Activated naive CD4-positive, alpha-beta T cell treated with anti-CD3 and anti-CD28 coated beads, Interleukin-2, amount 50 U/mL, for 24 hours (primary cell): ENCODE measurements around the gene KLC1.

Experiments
- H3K27ac Mint-ChIP-seq: one replicate; pipeline ENCODE4 v1.8.0; 2021; ENCODE audit warnings: mild to moderate bottlenecking, mixed read lengths
- H3K27me3 Mint-ChIP-seq: one replicate; pipeline ENCODE4 v1.8.0; 2021; ENCODE audit warnings: mixed read lengths
- H3K36me3 Mint-ChIP-seq: one replicate; pipeline ENCODE4 v1.8.0; 2021; ENCODE audit warnings: mixed read lengths
- H3K4me1 Mint-ChIP-seq: one replicate; pipeline ENCODE4 v1.8.0; 2021; ENCODE audit warnings: mixed read lengths
- H3K4me3 Mint-ChIP-seq: one replicate; pipeline ENCODE4 v1.8.0; 2021; ENCODE audit warnings: mild to moderate bottlenecking, mixed read lengths
- H3K9me3 Mint-ChIP-seq: one replicate; pipeline ENCODE4 v1.8.0; 2021; ENCODE audit warnings: mixed read lengths

Gene KLC1

GRCh38 chr14:103699901-103700752 is 71.1 kb downstream of the KLC1 start:
- Mint-ChIP-seq H3K27ac (no peak overlapping the region), H3K27me3 (no peaks in the 10 kb centered on the region), H3K36me3 (no peaks in the 10 kb centered on the region), H3K9me3 (no peaks in the 10 kb centered on the region), H3K4me3 (no peak overlapping the region), H3K4me1 (peaks cover 4% of the 10 kb centered on the region)

- no peak overlapping the region for H3K4me3 Mint-ChIP-seq
- H3K4me1 Mint-ChIP-seq: peaks cover 4% of the 10 kb centered on the region
- H3K9me3 Mint-ChIP-seq: no peaks in the 10 kb centered on the region
- H3K36me3 Mint-ChIP-seq: no peaks in the 10 kb centered on the region
- H3K27me3 Mint-ChIP-seq: no peaks in the 10 kb centered on the region
- no peak overlapping the region for H3K27ac Mint-ChIP-seq
These were observed 71.9 kb downstream of the KLC1 start for GRCh38 chr14:103700753-103701490.

GRCh38 chr14:103702095-103702494 is 73.1 kb downstream of the KLC1 start:
- no peak overlapping the region for H3K27ac Mint-ChIP-seq
- no peaks in the 10 kb centered on the region for H3K9me3 Mint-ChIP-seq
- H3K4me1 Mint-ChIP-seq: no peaks in the 10 kb centered on the region
- H3K36me3 Mint-ChIP-seq: no peaks in the 10 kb centered on the region
- no peak overlapping the region for H3K4me3 Mint-ChIP-seq
- no peaks in the 10 kb centered on the region for H3K27me3 Mint-ChIP-seq

- H3K27ac Mint-ChIP-seq: peak overlapping the region; percentile 65
- no peaks in the 10 kb centered on the region for H3K27me3 Mint-ChIP-seq
- H3K4me3 Mint-ChIP-seq: no peak overlapping the region
These were observed 73.8 kb downstream of the KLC1 start for GRCh38 chr14:103702497-103703432.

GRCh38 chr14:103703433-103704385 is 74.7 kb downstream of the KLC1 start:
- no peak overlapping the region for H3K27ac Mint-ChIP-seq

More at GRCh38 chr14:103702497-103703432, 73.8 kb downstream of the KLC1 start:
- Mint-ChIP-seq H3K36me3 (no peaks in the 10 kb centered on the region), H3K9me3 (no peaks in the 10 kb centered on the region), H3K4me1 (no peaks in the 10 kb centered on the region)

GRCh38 chr14:103704708-103705107 is 75.7 kb downstream of the KLC1 start:
- no peaks in the 10 kb centered on the region for H3K27me3 Mint-ChIP-seq
- no peaks in the 10 kb centered on the region for H3K9me3 Mint-ChIP-seq
- no peak overlapping the region for H3K4me3 Mint-ChIP-seq
- no peaks in the 10 kb centered on the region for H3K36me3 Mint-ChIP-seq
- H3K4me1 Mint-ChIP-seq: no peaks in the 10 kb centered on the region
- no peak overlapping the region for H3K27ac Mint-ChIP-seq

More at GRCh38 chr14:103703433-103704385, 74.7 kb downstream of the KLC1 start:
- H3K36me3 Mint-ChIP-seq: no peaks in the 10 kb centered on the region
- H3K4me3 Mint-ChIP-seq: no peak overlapping the region
- no peaks in the 10 kb centered on the region for H3K9me3 Mint-ChIP-seq
- H3K4me1 Mint-ChIP-seq: no peaks in the 10 kb centered on the region
- H3K27me3 Mint-ChIP-seq: no peaks in the 10 kb centered on the region

- Mint-ChIP-seq H3K4me1 (no peaks in the 10 kb centered on the region), H3K4me3 (no peak overlapping the region), H3K27me3 (no peaks in the 10 kb centered on the region), H3K27ac (no peak overlapping the region), H3K36me3 (no peaks in the 10 kb centered on the region), H3K9me3 (no peaks in the 10 kb centered on the region)
These were observed 76.1 kb downstream of the KLC1 start for GRCh38 chr14:103705118-103705503.

- Mint-ChIP-seq H3K4me3 (no peak overlapping the region), H3K36me3 (no peaks in the 10 kb centered on the region), H3K27ac (no peak overlapping the region), H3K4me1 (no peaks in the 10 kb centered on the region), H3K9me3 (no peaks in the 10 kb centered on the region), H3K27me3 (no peaks in the 10 kb centered on the region)
These were observed 76.7 kb downstream of the KLC1 start for GRCh38 chr14:103705504-103706284.

- H3K27ac Mint-ChIP-seq: no peak overlapping the region
- H3K36me3 Mint-ChIP-seq: no peaks in the 10 kb centered on the region
- H3K27me3 Mint-ChIP-seq: no peaks in the 10 kb centered on the region
- H3K9me3 Mint-ChIP-seq: no peaks in the 10 kb centered on the region
- peaks cover 7% of the 10 kb centered on the region for H3K4me1 Mint-ChIP-seq
- H3K4me3 Mint-ChIP-seq: no peak overlapping the region
These were observed 77.7 kb downstream of the KLC1 start for GRCh38 chr14:103706551-103707328.

GRCh38 chr14:103707329-103708263 is 78.6 kb downstream of the KLC1 start:
- H3K4me1 Mint-ChIP-seq: peaks cover 7% of the 10 kb centered on the region
- no peaks in the 10 kb centered on the region for H3K9me3 Mint-ChIP-seq
- no peak overlapping the region for H3K27ac Mint-ChIP-seq
- no peaks in the 10 kb centered on the region for H3K27me3 Mint-ChIP-seq
- no peak overlapping the region for H3K4me3 Mint-ChIP-seq
- no peaks in the 10 kb centered on the region for H3K36me3 Mint-ChIP-seq

- H3K27ac Mint-ChIP-seq: peak overlapping the region; percentile 62
- no peak overlapping the region for H3K4me3 Mint-ChIP-seq
These were observed 79.8 kb downstream of the KLC1 start for GRCh38 chr14:103708750-103709187.

GRCh38 chr14:103709814-103710213 is 80.8 kb downstream of the KLC1 start:
- Mint-ChIP-seq H3K4me3 (no peak overlapping the region), H3K27ac (no peak overlapping the region), H3K4me1 (peaks cover 19% of the 10 kb centered on the region), H3K9me3 (no peaks in the 10 kb centered on the region), H3K27me3 (no peaks in the 10 kb centered on the region), H3K36me3 (no peaks in the 10 kb centered on the region)

More at GRCh38 chr14:103708750-103709187, 79.8 kb downstream of the KLC1 start:
- Mint-ChIP-seq H3K27me3 (no peaks in the 10 kb centered on the region), H3K36me3 (no peaks in the 10 kb centered on the region), H3K4me1 (peaks cover 15% of the 10 kb centered on the region), H3K9me3 (no peaks in the 10 kb centered on the region)
